Hepatocyte (in vitro differentiated cells): ENCODE results near the gene COL4A1. TPM values are rescaled to one million over a fixed set of nuclear protein-coding genes. Genes with fewer than 3 reads are reported as not detected.

Experiments used
- DNase-seq: peaks from one replicate; pipeline ENCODE4 v3.0.0-alpha.2; 2016; ENCODE audit warnings: low spot score
- H2AFZ ChIP-seq: fragments of 200-600 bp; sonication (generic); 2 replicates; pipeline ENCODE4 v1.6.0; 2016; ENCODE audit warnings: antibody characterized with exemption, mild to moderate bottlenecking
- H3K27ac ChIP-seq: fragments of 200-600 bp; sonication (generic); 2 replicates; pipeline ENCODE4 v1.5.1; 2016; ENCODE audit warnings: mild to moderate bottlenecking
- H3K27me3 ChIP-seq: fragments of 200-600 bp; sonication (generic); 2 replicates; pipeline ENCODE4 v1.6.1; 2016
- H3K36me3 ChIP-seq: fragments of 200-600 bp; sonication (generic); replicated peaks from 2 replicates; pipeline ENCODE4 v1.5.1; 2016; ENCODE audit warnings: low read depth; ENCODE audit not compliant: insufficient read depth
- H3K4me1 ChIP-seq: fragments of 200-600 bp; sonication (generic); 2 replicates; pipeline ENCODE4 v1.5.1; 2016; ENCODE audit warnings: mild to moderate bottlenecking, moderate library complexity; ENCODE audit not compliant: insufficient read depth
- H3K4me2 ChIP-seq: fragments of 200-600 bp; sonication (generic); 2 replicates; pipeline ENCODE4 v1.6.0; 2016
- H3K4me3 ChIP-seq: fragments of 200-600 bp; sonication (generic); 2 replicates; pipeline ENCODE4 v1.5.1; 2016; ENCODE audit warnings: mild to moderate bottlenecking
- H3K79me2 ChIP-seq: fragments of 200-600 bp; sonication (generic); 2 replicates; pipeline ENCODE4 v1.6.0; 2017; ENCODE audit warnings: mild to moderate bottlenecking
- H3K9me2 ChIP-seq: fragments of 200-600 bp; sonication (generic); replicated peaks from 2 replicates; pipeline ENCODE4 v1.6.0; 2017; ENCODE audit warnings: mild to moderate bottlenecking; ENCODE audit not compliant: insufficient read depth
- H3K9me3 ChIP-seq: fragments of 200-600 bp; sonication (generic); 2 replicates; pipeline ENCODE4 v1.5.1; 2016; ENCODE audit warnings: low read depth, mild to moderate bottlenecking
- H4K20me1 ChIP-seq: fragments of 200-600 bp; sonication (generic); 2 replicates; pipeline ENCODE4 v1.6.0; 2016; ENCODE audit warnings: mild to moderate bottlenecking; ENCODE audit not compliant: insufficient read depth, poor library complexity, severe bottlenecking
- CTCF ChIP-seq: fragments of 200-600 bp; sonication (generic); IDR thresholded peaks from 2 replicates; pipeline ENCODE4 v1.5.1; 2016; ENCODE audit warnings: antibody characterized with exemption, mild to moderate bottlenecking; ENCODE audit not compliant: poor library complexity
- EZH2 ChIP-seq: fragments of 200-600 bp; sonication (generic); IDR thresholded peaks from 2 replicates; pipeline ENCODE4 v1.6.1; 2016; ENCODE audit warnings: antibody characterized with exemption, mild to moderate bottlenecking, borderline replicate concordance
- EZH2phosphoT487 ChIP-seq: fragments of 200-600 bp; sonication (generic); IDR thresholded peaks from one replicate; pipeline ENCODE4 v1.6.1; 2018; ENCODE audit warnings: antibody characterized with exemption, mild to moderate bottlenecking, low read depth, moderate library complexity; ENCODE audit not compliant: unreplicated experiment, severe bottlenecking
- WGBS: methylation state at CpG from one replicate; pipeline ENCODE4 v1.1.6; 2016; ENCODE audit warnings: low lambda C conversion rate; ENCODE audit errors: missing lambda C conversion rate; 5-methylcytosine and 5-hydroxymethylcytosine counted together
- polyA plus RNA-seq: library from polyadenylated mRNA; unstranded; fragments of >200 nt; fragmentation: Nextera tagmentation; extraction: Ambion mirVana; gene quantifications from 2 replicates; pipeline ENCODE4 v1.2.1, GENCODE V29; 2016
- total RNA-seq: library from RNA; depleted of rRNA; stranded (reverse); fragments of >200 nt; gene quantifications from 2 replicates; pipeline ENCODE4 v1.2.3, GENCODE V29; 2014

Gene COL4A1
- total and polyA plus RNA-seq, 2 experiments from 2014 or later, result 138 to 269 TPM

- peak overlapping the region; percentile 82 for H3K27ac ChIP-seq
- no peak overlapping the region for H3K4me3 ChIP-seq
- H3K9me3 ChIP-seq, result no peaks in the 10 kb centered on the region
- H3K4me2 ChIP-seq, result no peak overlapping the region
- DNase-seq, result no peak
- H4K20me1 ChIP-seq, result no peaks in the 10 kb centered on the region
- WGBS, result 86% methylated on average over 6 of the region's 6 CpGs
- no peaks in the 10 kb centered on the region for H3K9me2 ChIP-seq
- no peak overlapping the region for H2AFZ ChIP-seq
- H3K79me2 ChIP-seq, result peaks cover 46% of the 10 kb centered on the region
- no peaks in the 10 kb centered on the region for H3K36me3 ChIP-seq
- peaks cover 35% of the 10 kb centered on the region for H3K4me1 ChIP-seq
- H3K27me3 ChIP-seq, result no peaks in the 10 kb centered on the region
- TF ChIP-seq CTCF, result no peak
- no peak for TF ChIP-seq EZH2phosphoT487
- no peak for TF ChIP-seq EZH2
Measured at GRCh38 chr13:110339263-110339662, 32.3 kb upstream of the COL4A1 start.

GRCh38 chr13:110338441-110339101, 31.6 kb upstream of the COL4A1 start:
- H3K27me3 ChIP-seq, result no peaks in the 10 kb centered on the region
- no peaks in the 10 kb centered on the region for H4K20me1 ChIP-seq
- H3K9me3 ChIP-seq, result no peaks in the 10 kb centered on the region
- DNase-seq, result no peak
- no peaks in the 10 kb centered on the region for H3K9me2 ChIP-seq
- 32% methylated on average over 13 of the region's 13 CpGs for WGBS
- H3K27ac ChIP-seq, result peak overlapping the region; percentile 82
- TF ChIP-seq EZH2phosphoT487 (no peak), CTCF (no peak), EZH2 (no peak)
- peaks cover 43% of the 10 kb centered on the region for H3K79me2 ChIP-seq
- peaks cover 35% of the 10 kb centered on the region for H3K4me1 ChIP-seq
- H2AFZ ChIP-seq, result no peak overlapping the region
- H3K4me2 ChIP-seq, result peak overlapping the region; percentile 61
- no peaks in the 10 kb centered on the region for H3K36me3 ChIP-seq
- H3K4me3 ChIP-seq, result no peak overlapping the region

GRCh38 chr13:110337247-110337646, 30.3 kb upstream of the COL4A1 start:
- Histone ChIP-seq H3K4me1 (peaks cover 35% of the 10 kb centered on the region), H3K4me3 (no peak overlapping the region), H2AFZ (no peak overlapping the region), H3K27ac (peak overlapping the region; percentile 82), H3K36me3 (no peaks in the 10 kb centered on the region), H3K79me2 (peaks cover 47% of the 10 kb centered on the region), H3K4me2 (no peak overlapping the region), H3K9me2 (no peaks in the 10 kb centered on the region), H3K27me3 (no peaks in the 10 kb centered on the region), H3K9me3 (no peaks in the 10 kb centered on the region), H4K20me1 (no peaks in the 10 kb centered on the region)
- WGBS, result 90% methylated on average over 7 of the region's 7 CpGs
- DNase-seq, result no peak
- TF ChIP-seq EZH2phosphoT487 (no peak), CTCF (no peak), EZH2 (no peak)
